Measurements from ENCODE around the gene RBM28.

DNA sequence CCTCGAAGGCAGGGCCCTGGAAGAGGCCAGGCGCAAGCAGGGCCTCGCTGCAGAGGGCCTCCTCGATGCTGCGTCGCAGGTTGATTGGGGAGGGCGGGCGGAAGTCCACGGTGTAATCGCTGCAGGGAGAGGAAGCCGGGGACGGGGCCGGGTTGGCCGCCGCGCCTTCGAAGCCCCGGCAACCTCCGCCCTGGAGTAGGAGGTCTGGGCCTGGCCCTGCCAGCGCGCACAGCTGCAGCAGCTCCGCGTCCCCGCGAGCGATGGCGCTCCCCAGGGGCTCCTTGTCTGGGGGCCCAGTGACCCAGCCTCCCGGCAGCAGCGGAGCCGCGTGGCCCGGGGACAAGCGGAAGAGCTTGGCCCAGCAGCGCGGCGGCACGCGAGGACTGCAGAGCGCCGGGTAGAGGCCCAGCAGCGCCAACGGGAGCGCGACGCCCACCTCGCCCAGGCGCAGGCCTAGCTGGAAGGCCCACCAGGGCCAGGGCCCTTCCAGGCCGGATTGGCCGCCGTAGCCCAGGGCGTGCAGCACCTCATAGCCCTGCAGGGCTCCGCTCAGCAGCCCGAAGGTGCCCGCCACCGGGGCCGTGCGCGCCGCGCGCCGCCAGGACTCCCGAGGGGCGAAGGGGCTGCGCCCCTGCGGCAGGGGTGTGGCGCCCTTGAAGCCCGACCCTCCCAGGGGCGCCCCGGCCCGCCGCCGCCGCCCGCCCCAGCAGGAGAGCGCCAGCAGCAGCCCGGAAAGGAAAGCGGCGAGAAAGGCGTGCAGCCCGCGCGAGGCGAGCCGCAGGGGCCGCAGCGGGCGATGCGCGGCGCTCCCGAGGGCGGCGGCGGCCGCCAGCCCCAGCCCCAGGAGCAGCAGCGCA lies 7.8 kb upstream of the RBM28 start:
- TF ChIP-seq, protein P1, sequence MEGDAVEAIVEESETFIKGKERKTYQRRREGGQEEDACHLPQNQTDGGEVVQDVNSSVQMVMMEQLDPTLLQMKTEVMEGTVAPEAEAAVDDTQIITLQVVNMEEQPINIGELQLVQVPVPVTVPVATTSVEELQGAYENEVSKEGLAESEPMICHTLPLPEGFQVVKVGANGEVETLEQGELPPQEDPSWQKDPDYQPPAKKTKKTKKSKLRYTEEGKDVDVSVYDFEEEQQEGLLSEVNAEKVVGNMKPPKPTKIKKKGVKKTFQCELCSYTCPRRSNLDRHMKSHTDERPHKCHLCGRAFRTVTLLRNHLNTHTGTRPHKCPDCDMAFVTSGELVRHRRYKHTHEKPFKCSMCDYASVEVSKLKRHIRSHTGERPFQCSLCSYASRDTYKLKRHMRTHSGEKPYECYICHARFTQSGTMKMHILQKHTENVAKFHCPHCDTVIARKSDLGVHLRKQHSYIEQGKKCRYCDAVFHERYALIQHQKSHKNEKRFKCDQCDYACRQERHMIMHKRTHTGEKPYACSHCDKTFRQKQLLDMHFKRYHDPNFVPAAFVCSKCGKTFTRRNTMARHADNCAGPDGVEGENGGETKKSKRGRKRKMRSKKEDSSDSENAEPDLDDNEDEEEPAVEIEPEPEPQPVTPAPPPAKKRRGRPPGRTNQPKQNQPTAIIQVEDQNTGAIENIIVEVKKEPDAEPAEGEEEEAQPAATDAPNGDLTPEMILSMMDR (IDR thresholded peaks at IDR 0.05; ENCODE audit: low read depth, low read length), result no peak
- TF ChIP-seq POLR2A (IDR thresholded peaks at IDR 0.05; ENCODE audit: extremely low read depth, insufficient read length), result no peak

All from NB4 (cell line).